Measurements from ENCODE around the gene TENM3.

DNA sequence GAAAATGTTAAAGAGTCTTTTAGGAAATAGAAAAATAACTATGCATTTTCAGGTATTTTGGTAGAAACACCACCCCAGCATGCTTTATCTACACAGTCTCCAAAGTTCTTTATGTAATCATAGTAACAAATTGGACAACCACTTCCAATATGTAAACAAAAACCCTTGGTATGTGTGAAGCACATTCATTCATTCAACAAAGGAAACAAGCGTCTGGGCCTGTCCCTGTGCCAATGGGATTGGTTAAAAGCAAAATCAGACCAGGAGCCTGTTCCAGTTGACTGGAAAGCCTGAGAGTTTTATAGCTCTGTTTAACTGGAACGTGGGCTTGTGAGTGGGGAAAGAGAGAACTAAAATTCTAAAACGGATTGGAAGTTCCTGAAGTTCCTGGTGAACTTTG lies 41.3 kb upstream of the TENM3 start:
- TF ChIP-seq GATA3 (IDR thresholded peaks at IDR 0.05; ENCODE audit: low read depth, low read length) (no peak), GATA2 (IDR thresholded peaks at IDR 0.05; ENCODE audit: low read depth, low read length) (no peak)

Data from SH-SY5Y (cell line).